A549 (cell line): Measurements from ENCODE around the gene C16orf46. TPM values are rescaled to one million over a fixed set of nuclear protein-coding genes. Genes with fewer than 3 reads are reported as not detected.

ENCODE experiments used
- ATAC-seq, 2 experiments: fragments of 200-7000 bp in 1 of 2; fragments of >200 bp in 1 of 2; cut with Nextera tagmentation in 1 of 2; cut with Tn5 transposase in 1 of 2; 3 replicates each; pipeline versions ENCODE4 v1.8.0 to v1.9.1; 2018 to 2020; ENCODE audit warnings: mild to moderate bottlenecking in 1 of 2, moderate library complexity in 1 of 2
- CTCF ChIA-PET: fragments of 300-600 bp; sonication (Branson Sonifier 250); formaldehyde crosslinking; extraction: SDS; loops from one replicate; lab custom pipeline; 2021; ENCODE audit warnings: antibody characterized with exemption, inconsistent platforms; lab: Yijun Ruan, JAX
- POLR2A ChIA-PET: fragments of 350-600 bp; formaldehyde crosslinking; extraction: SDS; loops from one replicate; lab custom pipeline; 2021; ENCODE audit warnings: antibody characterized with exemption, inconsistent platforms; lab: Yijun Ruan, JAX
- DNase-seq, 2 experiments: peaks; one replicate each; pipeline versions ENCODE4 v3.0.0 to v3.0.0-alpha.2; 2011 to 2016; ENCODE audit warnings: low read depth in 1 of 2, low spot score in 1 of 2
- FAIRE-seq: peaks from 2 replicates; lab custom pipeline; 2011; peaks lifted over from hg19 to GRCh38; lab: Jason Lieb, UNC
- H3K27ac ChIP-seq, 2 experiments: fragments of >200 bp; sonication (Bioruptor Twin); formaldehyde crosslinking; 3 replicates each; pipeline ENCODE4 v1.5.1; 2016 to 2017
- H3K4me1 ChIP-seq: fragments of >200 bp; sonication (Bioruptor Twin); formaldehyde crosslinking; 3 replicates; pipeline ENCODE4 v1.6.1; 2016
- H3K4me2 ChIP-seq: fragments of >200 bp; sonication (Bioruptor Twin); formaldehyde crosslinking; 3 replicates; pipeline ENCODE4 v1.6.1; 2016
- H3K4me3 ChIP-seq: fragments of >200 bp; sonication (Bioruptor Twin); formaldehyde crosslinking; 3 replicates; pipeline ENCODE4 v1.5.1; 2016
- H3K9me3 ChIP-seq: fragments of >200 bp; sonication (Bioruptor Twin); formaldehyde crosslinking; 3 replicates; pipeline ENCODE4 v1.6.1; 2016
- BCL3 ChIP-seq: fragments of >200 bp; sonication (Bioruptor Twin); formaldehyde crosslinking; IDR thresholded peaks from 3 replicates; pipeline ENCODE4 v1.6.1; 2016
- CEBPB ChIP-seq, 2 experiments: fragments of >200 bp in 1 of 2; sonication (Bioruptor Twin) in 1 of 2; formaldehyde crosslinking in 1 of 2; IDR thresholded peaks; 2 replicates each; pipeline ENCODE4 v1.6.1; 2012 to 2016
- CHD4 ChIP-seq: fragments of 200-600 bp; sonication (generic); IDR thresholded peaks from 2 replicates; pipeline ENCODE4 v1.6.1; 2016; ENCODE audit warnings: antibody characterized with exemption, mild to moderate bottlenecking, borderline replicate concordance
- E2F6 ChIP-seq: IDR thresholded peaks from 2 replicates; pipeline ENCODE4 v1.6.1; 2012; ENCODE audit warnings: low read depth, borderline replicate concordance
- EP300 ChIP-seq, 2 experiments: fragments of >200 bp; sonication (Bioruptor Twin); formaldehyde crosslinking; IDR thresholded peaks; 2 replicates in 1 of 2; 3 replicates in 1 of 2; pipeline ENCODE4 v1.6.1; 2016 to 2017
- ESRRA ChIP-seq: fragments of 150-350 bp; IDR thresholded peaks from 2 replicates; pipeline ENCODE4 v1.6.1; 2014; ENCODE audit warnings: mild to moderate bottlenecking, low read length, borderline replicate concordance
- GATA3 ChIP-seq: IDR thresholded peaks from 2 replicates; pipeline ENCODE4 v1.6.1; 2012; ENCODE audit warnings: borderline replicate concordance
- HES2 ChIP-seq: fragments of >200 bp; sonication (Bioruptor Twin); formaldehyde crosslinking; IDR thresholded peaks from 2 replicates; pipeline ENCODE4 v1.6.1; 2016
- HOXA7 ChIP-seq: fragments of 250-450 bp; sonication (Bioruptor Pico); IDR thresholded peaks from 2 replicates; pipeline ENCODE4 v1.5.0; 2020; ENCODE audit warnings: mild to moderate bottlenecking, moderate library complexity
- HOXB13 ChIP-seq: fragments of 250-450 bp; sonication (Bioruptor Pico); IDR thresholded peaks from 2 replicates; pipeline ENCODE4 v1.5.0; 2020; ENCODE audit warnings: low read depth, mild to moderate bottlenecking, moderate library complexity
- JUN ChIP-seq, 2 experiments: fragments of >200 bp; sonication (Bioruptor Twin); formaldehyde crosslinking; IDR thresholded peaks; 2 replicates in 1 of 2; 3 replicates in 1 of 2; pipeline ENCODE4 v1.6.1; 2016 to 2017
- JUNB ChIP-seq: fragments of >200 bp; sonication (Bioruptor Twin); formaldehyde crosslinking; IDR thresholded peaks from 2 replicates; pipeline ENCODE4 v1.6.1; 2016
- KDM5A ChIP-seq: fragments of 200-600 bp; sonication (generic); IDR thresholded peaks from 2 replicates; pipeline ENCODE4 v1.6.1; 2016; ENCODE audit warnings: antibody characterized with exemption, mild to moderate bottlenecking
- MAX ChIP-seq: IDR thresholded peaks from 2 replicates; pipeline ENCODE4 v1.6.1; 2012
- MAZ ChIP-seq: fragments of 150-350 bp; IDR thresholded peaks from 2 replicates; pipeline ENCODE4 v1.6.1; 2014; ENCODE audit warnings: antibody characterized with exemption, low read depth, low read length, borderline replicate concordance
- NPAS2 ChIP-seq: fragments of 250-450 bp; sonication (Bioruptor Pico); IDR thresholded peaks from 2 replicates; pipeline ENCODE4 v1.8.0; 2022; ENCODE audit warnings: mild to moderate bottlenecking, moderate library complexity, borderline replicate concordance
- NR3C1 ChIP-seq: fragments of >200 bp; sonication (Bioruptor Twin); formaldehyde crosslinking; IDR thresholded peaks from 3 replicates; pipeline ENCODE4 v1.6.1; 2017
- PBX3 ChIP-seq: IDR thresholded peaks from 2 replicates; pipeline ENCODE4 v1.6.1; 2012
- PHF8 ChIP-seq: fragments of 200-600 bp; sonication (generic); IDR thresholded peaks from 2 replicates; pipeline ENCODE4 v1.6.1; 2016; ENCODE audit warnings: low read depth, mild to moderate bottlenecking, antibody characterized with exemption, moderate library complexity, borderline replicate concordance
- POLR2A ChIP-seq: IDR thresholded peaks from 2 replicates; pipeline ENCODE4 v1.6.1; 2012; ENCODE audit warnings: mild to moderate bottlenecking, low read length
- RAD21 ChIP-seq, 2 experiments: fragments of >200 bp in 1 of 2; sonication (Bioruptor Twin) in 1 of 2; formaldehyde crosslinking in 1 of 2; IDR thresholded peaks in 1 of 2; conservative IDR thresholded peaks in 1 of 2; 2 replicates in 1 of 2; 3 replicates in 1 of 2; pipeline ENCODE4 v1.6.1; 2012 to 2018; ENCODE audit warnings: inconsistent platforms in 1 of 2
- RCOR1 ChIP-seq: fragments of 150-350 bp; IDR thresholded peaks from 2 replicates; pipeline ENCODE4 v1.6.1; 2014; ENCODE audit warnings: antibody characterized with exemption, low read length, low read depth
- REST ChIP-seq: fragments of 200-600 bp; sonication (generic); IDR thresholded peaks from 2 replicates; pipeline ENCODE4 v1.6.1; 2016; ENCODE audit warnings: antibody characterized with exemption, mild to moderate bottlenecking, moderate library complexity
- RFX5 ChIP-seq: fragments of 450-650 bp; IDR thresholded peaks from 2 replicates; pipeline ENCODE4 v1.7.1; 2014; ENCODE audit warnings: antibody characterized with exemption, mild to moderate bottlenecking, moderate library complexity
- ZC3H11A ChIP-seq: fragments of 450-650 bp; IDR thresholded peaks from 2 replicates; pipeline ENCODE4 v1.6.1; 2014; ENCODE audit warnings: antibody characterized with exemption, mild to moderate bottlenecking
- ZFP36 ChIP-seq: fragments of 450-650 bp; IDR thresholded peaks from 2 replicates; pipeline ENCODE4 v1.6.1; 2014; ENCODE audit warnings: borderline replicate concordance; ENCODE audit not compliant: partially characterized antibody
- WGBS: methylation state at CpG from one replicate; pipeline ENCODE4 v1.1.6; 2017; ENCODE audit errors: missing lambda C conversion rate; 5-methylcytosine and 5-hydroxymethylcytosine counted together
- polyA minus RNA-seq: library from RNA; depleted of rRNA, polyadenylated mRNA; stranded (reverse); fragments of >200 nt; gene quantifications from 2 replicates; pipeline ENCODE4 v1.2.3, GENCODE V29; 2011; rRNA and poly(A)+ RNA removed
- polyA plus RNA-seq, 4 experiments: library from polyadenylated mRNA; depleted of rRNA in 3 of 4; stranded (reverse); fragments of >200 nt; fragmentation: RNase III in 1 of 4; extraction: RNeasy Plus Mini Kit Qiagen cat#74134 plus additional on column Dnase treatment in 1 of 4; gene quantifications; 2 replicates in 3 of 4; 3 replicates in 1 of 4; pipeline ENCODE4 v1.2.3, GENCODE V29; 2011 to 2017

Gene C16orf46
- polyA plus RNA-seq (2011; rRNA removed) = 1.3 and 1.4 TPM in 2 replicates
- 0.69 and 0.71 TPM in 2 replicates for polyA plus RNA-seq (2012; cell fraction: cytosol; rRNA removed)
- 0.37 and 0.67 TPM in 2 replicates for polyA plus RNA-seq (2012; cell fraction: nucleus; rRNA removed)
- polyA plus RNA-seq (2017; fragmentation: RNase III; extraction: RNeasy Plus Mini Kit Qiagen cat#74134 plus additional on column Dnase treatment) = 0.37 to 0.83 TPM (median 0.69 TPM) in 3 replicates
- 0.87 TPM in 1 of 2 replicates, not detected in the other for polyA minus RNA-seq

GRCh38 chr16:81077076-81077940, at the start of gene C16orf46:
Gene C16orf46, minus strand, starts transcription at chr16:81077238. Its CDS starts 13,283 bp downstream, at chr16:81063955.
- ChIA-PET CTCF (interaction anchor here (0.5 to 3.2 kb wide), 8 partner anchors 10 to 233 kb away, joined by 3 to 8 read pairs (median 3); partner anchors contain the start of gene ATMIN), POLR2A (interaction anchor here (0.6 to 2.3 kb wide), 12 partner anchors 11 to 107 kb away, joined by 3 to 16 read pairs (median 4); partner anchors contain the start of genes CENPN and CMC2)
- peak within 1 kb of the TSS; percentile 61 for H3K4me3 ChIP-seq
- TF ChIP-seq PHF8 = peak; percentile 87
- no peak for TF ChIP-seq HOXB13
- TF ChIP-seq MAX = peak; percentile 56; the same call in 1 of the 2 replicates
- TF ChIP-seq HES2 = no peak
- TF ChIP-seq ZFP36 = no peak
- TF ChIP-seq BCL3 = peak; percentile 86; the same call in 2 of the 3 replicates
- no peak for TF ChIP-seq CEBPB (IDR thresholded peaks at IDR 0.05)
- TF ChIP-seq ZC3H11A = 0 out of 2 replicates have a peak, but pooled peaks have one; percentile 14
- no peak for TF ChIP-seq REST
- TF ChIP-seq POLR2A = peak; percentile 80
- no peak for TF ChIP-seq JUNB
- TF ChIP-seq ESRRA = no peak
- peak; percentile 71 to 82; a peak in 4 of 5 replicates for TF ChIP-seq JUN (IDR thresholded peaks at IDR 0.05)
- no peak for TF ChIP-seq EP300 (IDR thresholded peaks at IDR 0.05)
- TF ChIP-seq GATA3 = 0 out of 2 replicates have a peak, but pooled peaks have one; percentile 18
- TF ChIP-seq CHD4 = 0 out of 2 replicates have a peak, but pooled peaks have one; percentile 54
- TF ChIP-seq PBX3 = no peak
- peak; percentile 27; the same call in 1 of the 2 replicates for TF ChIP-seq KDM5A
- no peak for TF ChIP-seq RCOR1
- no peak for TF ChIP-seq HOXA7 (CRISPR knock-in tag)
- no peak for TF ChIP-seq NPAS2 (CRISPR knock-in tag)
- TF ChIP-seq NR3C1 = no peak
- 0 out of 2 replicates have a peak, but pooled peaks have one; percentile 54 for TF ChIP-seq E2F6
- 0 out of 5 replicates have a peak, but pooled peaks of 1 of the 2 experiments have one; percentile 15 for TF ChIP-seq RAD21 (conservative IDR thresholded peaks at IDR 0.05 in 1 of 2, IDR thresholded peaks at IDR 0.05 in 1 of 2)
- TF ChIP-seq MAZ = no peak
- 0 out of 2 replicates have a peak, but pooled peaks have one; percentile 58 for TF ChIP-seq RFX5
- no peaks in the 10 kb centered on the region for H3K9me3 ChIP-seq
- ATAC-seq = peak; percentile 96 to 97
- FAIRE-seq = no peak
- peaks cover 5% of the 10 kb centered on the region; the same call in 1 of the 3 replicates for H3K4me1 ChIP-seq
- DNase-seq = peak; percentile 97 to 98
- 24% methylated on average over 32 of the region's 59 CpGs for WGBS
- H3K27ac ChIP-seq = peak within 1 kb of the TSS; percentile 79 to 90
- H3K4me2 ChIP-seq = peak within 1 kb of the TSS; percentile 79
